SK-N-SH treated with all-trans-retinoic acid at 6 μM for 48 hours (cell line): ENCODE data around the gene CFI.
A peak's percentile ranks its signal among the peaks of the same experiment; 100 is the strongest.

Source experiments
- ATAC-seq: fragments of 200-7000 bp; cut with Tn5 transposase; 3 replicates; pipeline ENCODE4 v1.9.1; 2020; ENCODE audit warnings: mild to moderate bottlenecking, moderate library complexity
- ARNTL ChIP-seq: fragments of 450-650 bp; formaldehyde crosslinking; IDR thresholded peaks from 2 replicates; pipeline ENCODE4 v1.5.0; 2020; ENCODE audit warnings: low read depth, mild to moderate bottlenecking, moderate library complexity, borderline replicate concordance
- BACH2 ChIP-seq: fragments of 250-450 bp; sonication (Bioruptor Pico); IDR thresholded peaks from 2 replicates; pipeline ENCODE4 v1.9.0; 2021; ENCODE audit warnings: mild to moderate bottlenecking, borderline replicate concordance
- CSDC2 ChIP-seq: fragments of 250-450 bp; sonication (Bioruptor Pico); IDR thresholded peaks from 2 replicates; pipeline ENCODE4 v1.5.0; 2020; ENCODE audit warnings: mild to moderate bottlenecking, moderate library complexity
- ESRRG ChIP-seq: fragments of 250-450 bp; sonication (Bioruptor Pico); IDR thresholded peaks from 2 replicates; pipeline ENCODE4 v1.6.1; 2021; ENCODE audit warnings: mild to moderate bottlenecking
- GLIS3 ChIP-seq: fragments of 250-450 bp; sonication (Bioruptor Pico); IDR thresholded peaks from 2 replicates; pipeline ENCODE4 v1.5.0; 2020; ENCODE audit warnings: mild to moderate bottlenecking, moderate library complexity
- ISL1 ChIP-seq: fragments of 250-450 bp; sonication (Bioruptor Pico); IDR thresholded peaks from 2 replicates; pipeline ENCODE4 v2.1.2; 2022; ENCODE audit warnings: mild to moderate bottlenecking, moderate library complexity
- OSR1 ChIP-seq: fragments of 250-450 bp; sonication (Bioruptor Pico); IDR thresholded peaks from 2 replicates; pipeline ENCODE4 v1.8.0; 2022; ENCODE audit warnings: moderate library complexity, mild to moderate bottlenecking, inconsistent platforms
- PPARA ChIP-seq: fragments of 250-450 bp; sonication (Bioruptor Pico); IDR thresholded peaks from 2 replicates; pipeline ENCODE4 v1.5.0; 2020; ENCODE audit warnings: mild to moderate bottlenecking, borderline replicate concordance
- RARB ChIP-seq: fragments of 250-450 bp; sonication (Bioruptor Pico); IDR thresholded peaks from 2 replicates; pipeline ENCODE4 v1.8.0; 2021; ENCODE audit warnings: mild to moderate bottlenecking, moderate library complexity
- SNAI2 ChIP-seq: fragments of 250-450 bp; sonication (Bioruptor Pico); IDR thresholded peaks from 2 replicates; pipeline ENCODE4 v1.5.0; 2020; ENCODE audit warnings: mild to moderate bottlenecking, moderate library complexity
- TCF4 ChIP-seq: fragments of 250-450 bp; sonication (Bioruptor Pico); IDR thresholded peaks from 2 replicates; pipeline ENCODE4 v1.8.0; 2021; ENCODE audit warnings: mild to moderate bottlenecking, moderate library complexity, borderline replicate concordance
- TSHZ2 ChIP-seq: fragments of 250-450 bp; sonication (Bioruptor Pico); IDR thresholded peaks from 2 replicates; pipeline ENCODE4 v1.5.0; 2020; ENCODE audit warnings: mild to moderate bottlenecking, moderate library complexity
- ZC3H10 ChIP-seq: fragments of 250-450 bp; sonication (Bioruptor Pico); IDR thresholded peaks from 2 replicates; pipeline ENCODE4 v1.5.1; 2021; ENCODE audit warnings: mild to moderate bottlenecking, moderate library complexity
- ZFP3 ChIP-seq: fragments of 250-450 bp; sonication (Bioruptor Pico); IDR thresholded peaks from 2 replicates; pipeline ENCODE4 v1.5.0; 2020; ENCODE audit warnings: mild to moderate bottlenecking, moderate library complexity
- ZFP30 ChIP-seq: fragments of 450-650 bp; formaldehyde crosslinking; IDR thresholded peaks from 2 replicates; pipeline ENCODE4 v1.5.0; 2022; ENCODE audit warnings: mild to moderate bottlenecking, moderate library complexity
- ZNF565 ChIP-seq: fragments of 450-650 bp; formaldehyde crosslinking; conservative IDR thresholded peaks from 2 replicates; pipeline ENCODE4 v1.5.0; 2020; ENCODE audit warnings: low read depth, mild to moderate bottlenecking, moderate library complexity
- ZNF70 ChIP-seq: fragments of 450-650 bp; formaldehyde crosslinking; IDR thresholded peaks from 2 replicates; pipeline ENCODE4 v1.5.0; 2020; ENCODE audit warnings: mild to moderate bottlenecking, moderate library complexity
- ZNF8 ChIP-seq: fragments of 450-650 bp; formaldehyde crosslinking; IDR thresholded peaks from 2 replicates; pipeline ENCODE4 v1.5.0; 2020; ENCODE audit warnings: mild to moderate bottlenecking, moderate library complexity
- TF ChIP-seq, protein P1 (sequence below): fragments of 250-450 bp; sonication (Bioruptor Pico); IDR thresholded peaks from 2 replicates; pipeline ENCODE4 v1.5.1; 2021; ENCODE audit warnings: mild to moderate bottlenecking, moderate library complexity

Gene CFI

DNA sequence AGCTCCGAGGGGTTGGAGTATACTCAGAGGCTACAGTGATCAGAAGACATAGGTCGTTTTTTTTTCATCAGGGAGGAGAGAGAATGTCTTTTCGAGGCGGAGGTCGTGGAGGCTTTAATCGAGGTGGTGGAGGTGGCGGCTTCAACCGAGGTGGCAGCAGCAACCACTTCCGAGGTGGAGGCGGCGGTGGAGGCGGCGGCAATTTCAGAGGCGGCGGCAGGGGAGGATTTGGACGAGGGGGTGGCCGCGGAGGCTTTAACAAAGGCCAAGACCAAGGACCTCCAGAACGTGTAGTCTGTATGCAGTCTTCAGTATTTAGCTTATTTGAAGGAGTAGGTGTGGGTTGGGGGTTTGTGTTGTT lies 14.3 kb upstream of the CFI start:
- peak; percentile 4; the same call in 2 of the 3 replicates for ATAC-seq
- TF ChIP-seq ESRRG (CRISPR knock-in tag): no peak
- TF ChIP-seq ARNTL: no peak
- TF ChIP-seq RARB (CRISPR knock-in tag): no peak
- no peak for TF ChIP-seq TCF4 (CRISPR knock-in tag)
- TF ChIP-seq GLIS3: no peak
- no peak for TF ChIP-seq TSHZ2 (CRISPR knock-in tag)
- TF ChIP-seq ZC3H10 (CRISPR knock-in tag): no peak
- no peak for TF ChIP-seq SNAI2 (CRISPR knock-in tag)
- no peak for TF ChIP-seq OSR1 (CRISPR knock-in tag)
- TF ChIP-seq ZFP30 (CRISPR knock-in tag): no peak
- TF ChIP-seq CSDC2 (CRISPR knock-in tag): no peak
- no peak for TF ChIP-seq ZNF565
- no peak for TF ChIP-seq ISL1 (CRISPR knock-in tag)

- peak; percentile 98 for ATAC-seq
- TF ChIP-seq, protein P1, sequence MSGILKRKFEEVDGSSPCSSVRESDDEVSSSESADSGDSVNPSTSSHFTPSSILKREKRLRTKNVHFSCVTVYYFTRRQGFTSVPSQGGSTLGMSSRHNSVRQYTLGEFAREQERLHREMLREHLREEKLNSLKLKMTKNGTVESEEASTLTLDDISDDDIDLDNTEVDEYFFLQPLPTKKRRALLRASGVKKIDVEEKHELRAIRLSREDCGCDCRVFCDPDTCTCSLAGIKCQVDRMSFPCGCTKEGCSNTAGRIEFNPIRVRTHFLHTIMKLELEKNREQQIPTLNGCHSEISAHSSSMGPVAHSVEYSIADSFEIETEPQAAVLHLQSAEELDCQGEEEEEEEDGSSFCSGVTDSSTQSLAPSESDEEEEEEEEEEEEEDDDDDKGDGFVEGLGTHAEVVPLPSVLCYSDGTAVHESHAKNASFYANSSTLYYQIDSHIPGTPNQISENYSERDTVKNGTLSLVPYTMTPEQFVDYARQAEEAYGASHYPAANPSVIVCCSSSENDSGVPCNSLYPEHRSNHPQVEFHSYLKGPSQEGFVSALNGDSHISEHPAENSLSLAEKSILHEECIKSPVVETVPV: no peak
- 0 out of 2 replicates have a peak, but pooled peaks have one; percentile 51 for TF ChIP-seq CSDC2 (CRISPR knock-in tag)
- no peak for TF ChIP-seq BACH2 (CRISPR knock-in tag)
- TF ChIP-seq, all 23 proteins: peak for 1
These were observed 13.6 kb upstream of the CFI start, which contains the start of gene GAR1 for GRCh38 chr4:109815151-109816081. TSS of gene GAR1 (plus strand) at chr4:109815762. CDS start at chr4:109816165, 403 bp downstream.

DNA sequence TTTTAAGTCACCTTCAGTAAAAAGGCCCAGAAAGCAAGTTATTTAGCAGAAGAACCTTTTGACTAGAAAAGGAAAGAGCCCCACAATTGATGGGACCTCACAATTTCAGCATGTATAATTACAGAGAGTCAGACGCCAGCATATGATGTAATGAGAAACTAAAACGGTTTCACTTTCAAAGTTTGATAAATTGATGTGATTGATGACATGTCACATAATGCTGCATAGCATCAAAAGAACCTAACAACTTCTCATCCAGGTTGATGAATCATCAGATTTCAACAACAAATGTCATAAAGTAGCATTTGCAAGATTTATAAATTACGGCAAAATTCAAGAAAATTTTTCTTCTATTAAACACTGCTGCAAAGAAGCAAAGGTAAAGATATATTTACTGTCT lies 9.9 kb upstream of the CFI start:
- TF ChIP-seq ZNF70 (CRISPR knock-in tag) (no peak), TSHZ2 (CRISPR knock-in tag) (no peak), ZFP3 (no peak), ARNTL (no peak), BACH2 (CRISPR knock-in tag) (no peak), TCF4 (CRISPR knock-in tag) (no peak)
- no peak for ATAC-seq

DNA sequence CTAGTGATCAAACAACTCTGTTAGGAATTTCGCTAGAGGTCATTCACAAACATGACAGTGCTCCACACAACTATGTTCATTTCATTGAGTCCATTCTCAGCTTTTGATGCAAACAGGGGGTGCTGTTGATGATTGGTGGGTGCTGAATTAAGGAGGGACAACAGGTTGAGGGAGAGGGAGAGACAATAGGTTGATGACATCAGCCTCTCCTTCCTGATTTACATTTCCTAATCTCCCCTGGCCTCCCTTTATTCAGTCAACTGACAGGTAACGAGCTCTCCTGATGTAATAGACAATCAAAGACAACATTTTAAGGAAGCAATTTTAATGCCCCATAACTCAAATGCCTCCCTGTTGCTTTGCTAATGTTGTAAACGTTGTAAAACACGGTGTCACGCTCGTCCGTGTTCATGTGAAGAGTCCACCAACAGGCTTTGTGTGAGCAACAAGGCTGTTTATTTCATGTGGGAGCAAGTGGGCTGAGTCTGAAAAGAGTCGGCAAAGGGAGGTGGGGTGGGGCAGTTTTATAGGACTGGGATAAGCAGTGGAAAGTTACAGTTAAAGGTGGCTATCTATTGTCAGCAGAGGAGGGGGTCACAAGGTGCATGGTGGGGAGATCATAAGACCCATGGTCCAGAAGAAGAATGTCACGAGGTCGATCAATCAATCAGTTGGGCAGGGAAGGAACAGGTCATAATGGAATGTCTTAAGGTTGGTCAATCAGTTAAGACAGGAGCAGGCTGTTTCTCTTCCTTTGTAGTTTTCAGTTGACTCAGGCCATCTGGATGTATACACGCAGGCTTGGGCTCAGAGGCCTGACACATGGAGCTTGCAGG lies 9.0 kb upstream of the CFI start:
- TF ChIP-seq GLIS3: no peak
- no peak for TF ChIP-seq BACH2 (CRISPR knock-in tag)
- no peak for TF ChIP-seq ZFP30 (CRISPR knock-in tag)
- no peak for TF ChIP-seq OSR1 (CRISPR knock-in tag)
- TF ChIP-seq PPARA (CRISPR knock-in tag): no peak
- TF ChIP-seq ZNF70 (CRISPR knock-in tag): no peak
- TF ChIP-seq ZNF8 (CRISPR knock-in tag): no peak
- TF ChIP-seq, protein P1: no peak
- no peak for TF ChIP-seq ESRRG (CRISPR knock-in tag)
- no peak for ATAC-seq
